Erythroblast (primary cell): ENCODE results near the gene ZPLD1.

ENCODE experiments used
- DNase-seq, 2 experiments: peaks; one replicate each; lab custom pipeline; 2025; lab: John Stamatoyannopoulos, UW
- GATA1 ChIP-seq: IDR thresholded peaks from 2 replicates; pipeline ENCODE4 v1.6.1; 2011; ENCODE audit warnings: low read depth, mild to moderate bottlenecking, control low read depth, low read length, moderate library complexity
- POLR2A ChIP-seq: IDR thresholded peaks from 2 replicates; pipeline ENCODE4 v1.6.1; 2011; ENCODE audit warnings: mild to moderate bottlenecking, low read length

ZPLD1 gene

DNA sequence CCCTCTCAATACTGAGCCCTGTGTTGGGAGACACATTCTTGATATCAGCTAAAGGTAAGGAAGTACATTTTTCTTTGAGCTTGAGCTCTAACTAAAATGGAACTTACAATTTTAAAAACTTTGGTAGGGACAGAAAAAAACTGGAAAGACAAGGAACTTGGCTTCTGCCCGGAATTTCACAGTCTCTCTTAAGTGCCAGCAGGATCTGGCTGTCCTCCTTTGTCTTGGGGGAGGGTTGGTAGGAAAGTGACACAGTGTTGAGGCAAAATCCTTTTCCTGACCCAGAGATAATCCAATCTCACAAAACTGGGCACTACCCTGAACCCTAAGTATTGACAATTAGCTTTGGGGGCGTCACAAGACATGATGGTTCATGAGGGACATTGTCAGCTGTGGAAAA is 45.3 kb downstream of the ZPLD1 start:
- no peak for DNase-seq
- TF ChIP-seq GATA1, result no peak
- no peak for TF ChIP-seq POLR2A

DNA sequence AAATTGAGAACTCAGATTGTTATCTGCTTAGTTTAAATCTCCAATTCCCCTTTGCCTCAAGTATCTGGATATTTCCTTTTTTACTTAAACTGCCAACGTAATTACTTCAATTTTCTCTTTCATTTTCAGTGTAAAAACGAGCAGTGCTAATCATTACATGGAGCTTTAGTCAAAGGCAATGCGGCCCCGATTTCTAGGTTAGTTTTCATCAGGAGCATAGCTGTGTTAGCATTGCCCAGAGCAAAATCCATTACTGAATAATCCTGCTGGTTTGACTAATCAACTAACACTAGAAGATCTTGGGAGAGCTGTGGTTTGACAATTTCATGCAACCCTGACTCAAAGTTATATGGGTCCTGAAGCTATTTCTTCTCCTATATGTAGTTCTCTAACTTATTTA is 46.2 kb downstream of the ZPLD1 start:
- no peak for DNase-seq
- no peak for TF ChIP-seq GATA1
- no peak for TF ChIP-seq POLR2A

DNA sequence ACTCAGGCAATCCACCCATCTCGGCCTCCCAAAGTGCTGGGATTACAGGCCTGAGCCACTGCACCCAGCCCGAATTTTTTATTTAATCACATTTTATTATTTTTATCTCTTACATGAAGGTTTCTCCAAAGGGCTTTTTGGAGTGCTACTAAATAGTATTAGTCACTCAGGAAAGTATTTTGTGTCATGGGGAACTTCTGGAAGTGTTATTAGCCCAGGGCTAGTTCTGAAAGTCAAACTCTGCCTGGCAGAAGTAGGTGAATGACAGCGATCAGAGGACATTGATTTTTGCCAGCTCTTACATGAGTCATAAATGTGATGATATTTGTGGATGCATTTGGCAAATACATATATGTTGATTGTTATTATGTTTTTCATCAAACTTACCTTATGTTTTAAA is 48.7 kb downstream of the ZPLD1 start:
- TF ChIP-seq GATA1 (no peak), POLR2A (no peak)

DNA sequence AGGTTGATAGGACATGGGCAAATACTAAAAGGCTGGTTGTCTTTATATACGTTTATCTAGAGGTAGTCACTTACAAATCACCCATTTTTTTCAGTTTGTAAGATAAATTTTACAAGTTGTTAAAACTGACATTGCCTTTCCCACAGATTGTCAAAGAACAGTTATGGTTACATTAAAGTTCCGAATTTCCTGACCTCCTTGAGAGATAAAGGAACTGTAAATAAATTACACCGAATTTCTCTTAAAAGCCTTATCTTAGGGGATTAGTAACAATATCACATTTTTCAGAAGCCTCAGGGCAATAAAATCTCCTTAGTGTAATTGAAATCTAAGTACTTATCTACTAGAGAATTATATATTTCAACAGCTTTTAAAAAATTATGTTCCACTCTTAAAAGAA is 49.5 kb downstream of the ZPLD1 start:
- no peak for DNase-seq
- TF ChIP-seq GATA1 (no peak), POLR2A (no peak)

More for the DNA sequence above, 48.7 kb downstream of the ZPLD1 start:
- DNase-seq, result no peak

DNA sequence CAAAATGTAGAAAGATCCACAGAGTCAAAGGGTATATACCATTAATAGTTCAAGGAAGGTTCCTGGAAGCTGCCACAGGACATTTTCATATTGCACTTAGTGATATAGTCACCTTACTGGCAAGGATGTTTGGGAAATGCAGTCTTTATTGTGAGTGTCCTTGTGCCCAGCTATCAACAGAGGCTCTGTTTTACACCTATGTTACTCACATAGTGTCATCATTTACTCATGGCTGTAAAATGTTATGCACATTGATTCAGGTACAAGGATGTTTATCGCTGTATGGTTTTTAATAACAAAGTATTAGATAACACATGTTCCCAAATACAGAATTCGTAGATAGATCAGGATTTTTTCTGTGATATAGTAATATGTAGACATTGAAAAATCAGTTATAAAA is 50.9 kb downstream of the ZPLD1 start:
- DNase-seq, result no peak
- TF ChIP-seq POLR2A, result no peak
- no peak for TF ChIP-seq GATA1

DNA sequence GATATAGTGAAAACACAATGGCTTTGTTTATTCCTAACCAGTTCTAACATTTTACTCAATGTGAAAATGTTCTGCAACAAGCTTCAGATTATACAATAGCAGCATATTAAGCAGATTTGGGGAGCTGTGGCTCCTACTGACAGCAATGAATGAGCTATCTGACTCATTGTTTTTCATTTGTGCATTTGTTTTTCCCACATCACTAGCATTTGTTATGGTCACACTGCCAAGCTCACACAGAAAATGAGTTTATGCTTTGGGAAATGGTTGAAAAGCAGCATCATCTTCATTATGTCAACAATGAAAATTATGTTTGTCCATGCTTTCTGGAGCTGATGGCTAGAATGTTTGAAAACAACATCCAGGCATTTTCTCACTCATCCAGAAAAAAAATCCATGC is 53.5 kb downstream of the ZPLD1 start:
- TF ChIP-seq GATA1, result no peak
- TF ChIP-seq POLR2A, result no peak
- DNase-seq, result no peak

DNA sequence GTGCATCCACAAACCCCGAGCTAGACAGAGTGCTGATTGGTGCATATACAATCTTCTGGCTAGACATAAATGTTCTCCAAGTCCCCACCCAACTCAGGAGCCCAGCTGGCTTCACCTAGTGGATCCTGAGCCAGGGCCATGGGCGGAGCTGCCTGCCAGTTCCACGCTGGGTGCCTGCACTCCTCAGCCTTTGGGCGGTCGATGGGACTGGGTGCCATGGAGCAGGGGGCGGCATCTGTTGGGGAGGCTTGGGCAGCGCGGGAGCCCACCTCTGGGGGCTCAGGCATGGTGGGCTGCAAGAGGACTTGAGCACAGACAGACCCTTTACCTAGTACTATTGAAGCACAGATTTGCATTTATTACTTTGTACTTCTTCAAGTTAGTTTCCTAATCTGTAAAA is 57.5 kb downstream of the ZPLD1 start:
- TF ChIP-seq POLR2A, result no peak
- no peak for TF ChIP-seq GATA1
- DNase-seq, result no peak

DNA sequence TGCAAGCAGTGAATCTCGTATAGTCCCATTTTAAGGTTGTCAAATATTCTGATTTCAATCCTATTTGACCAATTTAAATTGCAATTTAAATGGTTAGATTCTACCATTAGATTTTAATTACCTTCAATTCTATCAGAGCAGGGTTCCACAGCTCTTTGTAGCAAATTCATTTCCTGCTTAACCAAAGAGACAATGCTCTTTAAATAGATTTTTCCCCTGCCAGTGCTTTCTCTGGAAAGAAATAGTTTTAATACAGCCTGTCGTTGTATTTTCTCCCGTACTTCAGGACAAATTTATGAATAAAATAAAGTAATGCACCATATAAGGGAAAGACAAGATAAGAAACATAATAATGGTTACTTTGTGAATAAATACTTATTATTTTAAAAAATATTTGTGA is 62.8 kb downstream of the ZPLD1 start:
- TF ChIP-seq POLR2A, result no peak
- TF ChIP-seq GATA1, result no peak
- DNase-seq, result no peak

DNA sequence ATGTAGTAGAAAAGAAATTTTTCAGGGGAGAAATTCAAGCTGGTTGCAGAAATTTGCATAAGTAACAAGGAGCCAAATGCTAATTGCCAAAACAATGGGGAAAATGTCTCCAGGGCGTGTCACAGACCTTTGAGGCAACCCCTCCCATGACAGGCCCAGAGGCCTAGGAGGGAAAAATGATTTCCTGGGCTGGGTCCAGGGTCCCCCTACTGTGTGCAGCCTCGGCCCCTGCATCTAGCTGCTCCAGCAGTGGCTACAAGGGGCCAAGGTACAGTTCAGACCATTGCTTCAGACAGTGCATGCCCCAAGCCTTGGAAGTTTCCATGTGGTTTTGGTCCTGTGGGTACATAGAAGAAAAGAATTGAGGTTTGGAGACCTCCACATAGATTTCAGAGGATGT is 70.7 kb downstream of the ZPLD1 start:
- TF ChIP-seq POLR2A (no peak), GATA1 (no peak)
- no peak for DNase-seq

DNA sequence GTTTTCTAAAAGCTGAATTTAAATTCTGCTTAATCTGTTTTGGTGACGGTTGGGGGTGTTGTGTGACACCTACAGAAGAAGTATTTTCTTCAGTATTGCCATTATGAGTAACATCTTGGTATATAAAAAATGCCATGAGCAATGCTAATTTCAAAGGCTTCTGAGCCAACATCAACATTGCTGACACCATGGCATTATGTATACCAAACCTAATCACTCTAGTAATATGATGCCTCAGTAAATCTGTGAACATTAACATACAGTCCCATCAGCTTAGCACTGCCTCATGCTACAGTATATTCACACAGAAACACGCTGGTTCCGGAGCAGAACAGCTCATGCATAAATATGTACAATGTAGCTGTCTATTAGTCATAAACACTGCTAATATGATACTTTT is 75.8 kb downstream of the ZPLD1 start:
- TF ChIP-seq POLR2A (no peak), GATA1 (no peak)
- DNase-seq, result no peak

DNA sequence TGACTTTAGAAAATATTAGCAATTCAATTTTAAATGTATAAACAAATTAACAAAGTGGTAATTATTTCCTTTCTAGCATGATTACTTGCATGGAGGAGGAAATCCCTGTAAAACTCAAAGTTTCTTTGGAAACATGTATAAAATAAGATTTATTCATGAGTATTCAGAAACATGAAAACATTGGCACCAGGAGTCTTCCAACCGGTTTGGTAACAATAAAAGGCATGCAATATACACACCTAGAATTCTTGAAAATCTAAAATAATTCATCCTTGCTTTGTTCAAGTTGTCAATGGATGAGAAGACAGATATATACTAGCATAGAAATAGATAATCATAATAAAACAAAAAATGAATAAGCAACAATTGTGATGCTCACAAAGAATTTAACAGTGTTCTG is 76.4 kb downstream of the ZPLD1 start:
- TF ChIP-seq POLR2A, result no peak
- no peak for TF ChIP-seq GATA1

DNA sequence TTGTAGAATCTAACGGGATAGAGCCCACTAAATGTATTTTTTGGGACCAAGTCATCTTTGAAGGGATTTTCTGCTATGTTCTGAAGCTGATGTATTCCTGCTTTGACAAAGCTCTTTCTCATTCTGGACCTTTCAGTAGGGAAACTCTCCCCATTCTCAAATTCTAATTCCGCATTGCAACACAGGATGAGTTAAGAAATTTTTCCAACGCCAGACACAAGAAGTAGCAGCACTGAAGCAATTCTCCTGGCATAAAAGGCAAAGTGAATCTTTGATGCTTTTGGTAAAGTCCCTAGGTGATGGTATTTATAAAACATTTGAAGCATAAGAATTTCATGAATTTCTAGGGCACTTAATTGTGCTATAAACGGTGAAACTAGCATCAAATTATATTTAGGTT is 76.8 kb downstream of the ZPLD1 start:
- DNase-seq, result no peak
- TF ChIP-seq GATA1, result no peak

More for the DNA sequence above, 76.4 kb downstream of the ZPLD1 start:
- no peak for DNase-seq

DNA sequence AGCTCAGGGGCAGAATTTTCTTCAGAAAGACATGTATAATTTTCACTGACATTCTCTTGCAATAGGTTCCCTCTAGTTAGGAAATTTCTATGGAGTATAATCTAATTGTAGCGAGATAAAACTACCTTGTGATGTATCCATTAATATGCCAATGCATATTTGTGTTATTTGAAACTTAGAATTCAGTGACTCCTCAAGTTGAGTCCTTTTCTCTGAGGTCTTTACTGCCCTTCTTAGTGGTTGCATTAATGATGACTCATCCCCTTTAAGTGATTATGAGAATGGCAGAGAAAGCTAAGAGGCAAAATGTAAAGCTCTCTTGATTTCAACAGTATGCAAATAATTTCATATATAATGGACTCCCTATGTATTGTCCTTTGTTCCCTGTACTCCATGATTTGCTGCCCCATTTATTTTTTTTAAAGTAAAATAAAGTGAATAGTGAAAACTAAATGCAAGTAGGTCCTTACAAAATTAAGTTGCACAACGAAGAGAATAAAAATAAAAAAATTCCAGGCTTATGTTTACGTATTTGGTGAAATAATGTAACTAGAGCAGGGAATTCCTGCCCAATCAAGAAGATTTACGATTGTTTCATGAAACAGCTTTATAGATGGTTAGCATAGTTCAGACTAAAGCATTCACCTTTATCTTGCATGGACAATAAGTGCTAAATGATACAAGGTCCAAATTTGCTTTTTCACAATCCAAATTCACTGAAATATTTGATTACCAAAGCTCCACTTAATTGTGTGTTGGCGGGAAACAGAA is 78.1 kb downstream of the ZPLD1 start:
- TF ChIP-seq POLR2A, result no peak
- no peak for TF ChIP-seq GATA1
- DNase-seq, result no peak

DNA sequence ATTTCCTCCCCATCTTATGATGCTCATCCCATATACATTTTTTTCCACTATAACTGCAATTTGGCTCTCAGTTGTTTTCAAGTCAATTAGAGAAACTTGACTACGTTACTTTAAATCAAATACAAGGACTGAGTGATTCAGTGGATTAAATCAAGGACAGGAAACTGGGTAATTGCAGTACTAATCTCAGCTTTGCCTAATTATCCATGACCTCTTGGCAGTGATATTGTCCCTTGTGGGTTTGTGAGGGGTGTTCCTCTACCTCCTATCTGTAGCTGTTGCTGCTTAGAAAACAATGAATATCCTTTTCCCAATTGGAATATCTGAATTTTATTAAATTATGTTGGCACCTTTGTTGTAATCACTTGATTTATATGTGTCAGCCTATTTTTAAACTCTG is 79.4 kb downstream of the ZPLD1 start:
- TF ChIP-seq POLR2A, result no peak
- TF ChIP-seq GATA1, result no peak
- no peak for DNase-seq

DNA sequence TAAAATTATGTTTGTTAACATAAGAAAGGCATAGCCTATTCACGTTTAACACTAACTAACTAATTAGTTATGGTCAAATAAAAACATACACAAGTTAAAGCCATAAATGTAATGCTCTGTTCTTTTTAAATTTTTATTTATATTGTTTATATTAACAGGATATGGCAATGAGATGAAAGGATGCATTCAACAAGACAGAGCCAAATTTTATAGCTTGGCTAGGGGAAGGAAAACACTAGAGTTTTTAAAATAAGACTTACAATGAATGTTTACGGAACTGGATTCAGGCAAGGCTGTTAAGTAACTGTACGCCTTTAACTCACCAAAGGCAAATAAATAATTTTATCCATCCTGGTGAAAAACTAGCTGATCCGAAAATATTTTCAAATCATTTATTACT is 86.4 kb downstream of the ZPLD1 start:
- no peak for DNase-seq
- no peak for TF ChIP-seq POLR2A
- no peak for TF ChIP-seq GATA1
